NB4 (cell line): ENCODE measurements around the gene NXPH4.

Source experiments
- POLR2A ChIP-seq: IDR thresholded peaks from 2 replicates; pipeline ENCODE4 v1.6.1; 2011; ENCODE audit warnings: mild to moderate bottlenecking; ENCODE audit not compliant: insufficient read length; ENCODE audit errors: extremely low read depth
- TF ChIP-seq, protein P1 (sequence below): IDR thresholded peaks from one replicate; pipeline ENCODE4 v1.5.1; 2012; ENCODE audit warnings: low read depth, low read length

DNA sequence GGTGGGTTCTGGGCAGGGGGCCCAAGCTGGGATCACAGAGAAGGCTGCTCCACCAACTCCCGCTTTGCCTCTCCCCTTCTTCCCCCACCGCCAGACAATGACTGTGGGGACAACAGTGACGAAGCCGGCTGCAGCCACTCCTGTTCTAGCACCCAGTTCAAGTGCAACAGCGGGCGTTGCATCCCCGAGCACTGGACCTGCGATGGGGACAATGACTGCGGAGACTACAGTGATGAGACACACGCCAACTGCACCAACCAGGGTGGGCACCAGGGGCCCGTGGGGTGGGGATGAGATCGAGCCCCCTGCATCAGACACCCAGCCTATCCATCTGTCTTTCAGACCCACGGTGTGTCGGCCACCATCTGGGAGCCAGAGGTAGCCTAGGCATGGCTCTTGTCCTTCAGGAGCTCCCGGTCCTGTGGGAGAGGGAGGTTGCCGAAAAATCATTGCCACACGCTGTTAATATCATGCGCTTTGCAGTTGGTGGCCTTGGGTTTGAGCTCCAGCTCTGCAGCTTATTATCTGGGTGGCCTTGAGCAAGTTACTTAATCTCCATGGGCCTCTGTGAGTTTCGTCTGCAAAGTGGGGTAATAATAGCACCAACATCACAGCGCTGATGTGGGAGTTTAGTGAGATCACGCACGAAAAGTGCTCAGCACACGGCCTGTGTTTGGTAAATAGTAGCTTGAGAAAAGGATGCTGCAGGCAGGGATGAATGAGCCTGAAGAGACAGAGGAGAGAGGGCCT, 47.4 kb upstream of the NXPH4 start:
- TF ChIP-seq POLR2A, result no peak
- TF ChIP-seq, protein P1, sequence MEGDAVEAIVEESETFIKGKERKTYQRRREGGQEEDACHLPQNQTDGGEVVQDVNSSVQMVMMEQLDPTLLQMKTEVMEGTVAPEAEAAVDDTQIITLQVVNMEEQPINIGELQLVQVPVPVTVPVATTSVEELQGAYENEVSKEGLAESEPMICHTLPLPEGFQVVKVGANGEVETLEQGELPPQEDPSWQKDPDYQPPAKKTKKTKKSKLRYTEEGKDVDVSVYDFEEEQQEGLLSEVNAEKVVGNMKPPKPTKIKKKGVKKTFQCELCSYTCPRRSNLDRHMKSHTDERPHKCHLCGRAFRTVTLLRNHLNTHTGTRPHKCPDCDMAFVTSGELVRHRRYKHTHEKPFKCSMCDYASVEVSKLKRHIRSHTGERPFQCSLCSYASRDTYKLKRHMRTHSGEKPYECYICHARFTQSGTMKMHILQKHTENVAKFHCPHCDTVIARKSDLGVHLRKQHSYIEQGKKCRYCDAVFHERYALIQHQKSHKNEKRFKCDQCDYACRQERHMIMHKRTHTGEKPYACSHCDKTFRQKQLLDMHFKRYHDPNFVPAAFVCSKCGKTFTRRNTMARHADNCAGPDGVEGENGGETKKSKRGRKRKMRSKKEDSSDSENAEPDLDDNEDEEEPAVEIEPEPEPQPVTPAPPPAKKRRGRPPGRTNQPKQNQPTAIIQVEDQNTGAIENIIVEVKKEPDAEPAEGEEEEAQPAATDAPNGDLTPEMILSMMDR, result no peak
